HG03342 (cell line): ENCODE data around the gene C1QL1.
"Not testable (repeated sequence)": the region's sequence is repeated elsewhere in the genome, so short reads cannot be mapped to it uniquely, and the experiment has no call there.

ENCODE experiments used
- ATAC-seq: cut with Tn5 transposase; IDR thresholded peaks from one replicate; pipeline ENCODE4 v1.9.1; 2021; ENCODE audit warnings: mild to moderate bottlenecking, moderate library complexity; ENCODE audit not compliant: unreplicated experiment

The C1QL1 gene

DNA sequence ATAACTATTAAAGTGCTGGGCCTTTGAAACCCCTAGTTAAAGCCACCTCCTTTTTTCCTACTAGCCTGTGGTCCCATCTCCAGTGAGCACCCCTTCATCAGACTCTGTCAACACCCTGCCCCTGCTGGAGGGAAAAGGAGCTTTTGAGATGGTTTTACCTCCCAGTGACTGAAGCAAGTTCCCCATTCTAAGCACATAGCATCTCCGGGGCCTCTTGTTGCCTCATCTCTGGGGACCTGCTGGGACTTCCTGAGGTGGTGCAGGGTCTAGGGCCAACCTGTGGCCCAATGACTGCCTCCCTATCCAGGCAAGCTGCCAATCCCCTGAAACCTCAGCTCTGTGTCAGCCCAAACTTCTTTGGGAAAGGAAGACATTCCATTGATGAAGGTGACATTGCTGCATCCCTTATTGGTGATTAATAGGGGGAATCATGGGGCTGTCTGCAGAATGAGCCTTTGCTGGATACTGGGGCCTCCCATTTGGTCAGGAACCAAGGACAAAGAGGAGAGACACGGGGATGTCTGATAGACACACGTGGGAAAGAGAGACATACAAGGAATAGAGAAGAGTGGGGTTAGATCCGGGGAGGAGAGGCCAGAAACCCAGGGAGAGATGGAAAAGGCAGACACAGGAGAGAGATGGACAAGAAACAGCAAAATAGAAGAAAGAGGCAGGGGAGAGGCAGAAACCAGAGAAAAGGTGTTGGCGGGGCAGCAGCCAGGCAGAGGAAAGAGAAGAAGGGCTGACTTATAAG lies 2.4 kb downstream of the C1QL1 start:
- ATAC-seq, result no peak

- no peak for ATAC-seq
Measured at GRCh38 chr17:44961921-44962350, 6.2 kb downstream of the C1QL1 start.

GRCh38 chr17:44960691-44961090 lies 7.4 kb downstream of the C1QL1 start:
- no peak for ATAC-seq

DNA sequence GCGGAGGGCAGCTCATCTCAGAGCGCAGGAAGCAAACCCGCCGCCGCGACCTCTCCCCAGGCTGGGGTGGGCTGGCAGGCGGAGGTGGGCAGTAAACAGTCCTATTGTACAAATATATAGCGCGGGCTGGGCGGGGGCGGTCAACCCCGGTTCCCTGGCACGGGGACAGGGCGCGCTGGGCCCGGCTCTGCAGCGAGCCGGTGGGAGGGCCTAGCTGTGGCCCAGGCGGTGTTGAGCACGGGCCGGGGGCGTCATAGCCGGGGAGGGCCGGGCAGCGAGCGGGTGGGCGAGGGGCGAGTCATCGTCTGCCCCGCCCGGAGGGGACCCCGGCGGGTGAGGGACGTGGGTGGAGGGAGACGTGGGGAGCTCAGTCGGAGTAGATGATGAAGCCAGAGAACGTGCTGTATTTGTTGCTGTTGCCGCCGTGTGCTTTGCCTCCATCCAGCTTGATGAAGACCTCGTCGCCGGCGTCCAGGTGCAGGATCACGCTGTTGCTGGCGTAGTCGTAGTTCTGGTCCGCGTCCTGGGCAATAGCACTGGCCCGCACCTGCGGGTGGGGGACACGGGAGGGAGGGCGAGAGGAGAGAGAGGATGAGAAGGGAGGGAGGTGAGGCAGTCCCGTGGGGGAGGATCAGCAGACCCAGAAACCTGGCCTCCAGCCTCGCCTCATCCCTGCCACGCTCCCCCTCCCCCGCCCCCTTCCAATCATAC lies 8.1 kb downstream of the C1QL1 start:
- ATAC-seq, result no peak

DNA sequence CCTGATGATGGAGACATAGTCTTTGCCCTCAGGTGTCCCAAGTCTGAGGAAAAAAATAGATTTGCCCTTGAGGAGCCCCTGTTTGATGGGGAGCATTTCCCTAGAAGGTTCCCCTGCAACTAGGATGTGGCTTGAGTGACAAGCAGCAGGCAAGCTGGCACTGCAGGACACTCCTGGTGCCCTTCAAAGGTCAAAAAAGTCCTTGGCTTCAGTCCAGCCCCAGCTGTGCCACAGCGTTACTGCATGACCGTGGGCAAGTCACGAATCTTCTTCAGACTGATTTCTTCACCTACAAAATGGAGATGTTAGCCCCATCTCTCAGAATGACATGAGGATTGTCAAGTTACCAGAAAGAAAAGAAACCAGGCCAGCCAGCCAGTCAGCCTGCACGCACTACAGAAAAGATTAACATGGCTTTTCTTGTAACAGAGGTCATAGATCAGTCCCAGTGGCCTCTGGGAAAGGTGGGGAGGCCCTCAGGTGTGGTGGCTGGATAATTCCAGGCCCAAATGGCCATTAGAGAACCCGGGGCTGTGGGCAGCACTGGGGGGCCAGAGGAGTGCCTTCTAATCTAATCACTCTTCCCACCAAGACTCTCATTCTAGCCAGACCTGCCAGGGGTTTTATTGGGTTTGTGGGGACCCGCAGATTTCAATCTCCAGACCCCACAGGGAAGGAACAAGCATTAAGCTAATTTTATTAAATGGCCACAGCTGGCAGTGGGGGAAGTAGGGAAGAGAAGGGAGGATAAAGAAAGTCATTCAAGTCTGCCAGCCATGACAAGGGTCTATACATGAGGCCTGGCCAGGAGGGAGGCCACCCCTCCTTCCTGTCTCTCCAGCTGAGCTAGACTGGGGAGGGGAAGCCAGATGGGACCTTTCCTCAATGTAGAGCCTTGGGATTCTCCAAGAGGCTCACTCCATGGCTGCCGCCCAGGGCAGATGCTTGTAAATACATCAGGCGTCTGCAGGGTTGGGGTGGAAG lies 10.8 kb downstream of the C1QL1 start:
- no peak for ATAC-seq

GRCh38 chr17:44955674-44956425 lies 12.3 kb downstream of the C1QL1 start:
- ATAC-seq, result no peak

DNA sequence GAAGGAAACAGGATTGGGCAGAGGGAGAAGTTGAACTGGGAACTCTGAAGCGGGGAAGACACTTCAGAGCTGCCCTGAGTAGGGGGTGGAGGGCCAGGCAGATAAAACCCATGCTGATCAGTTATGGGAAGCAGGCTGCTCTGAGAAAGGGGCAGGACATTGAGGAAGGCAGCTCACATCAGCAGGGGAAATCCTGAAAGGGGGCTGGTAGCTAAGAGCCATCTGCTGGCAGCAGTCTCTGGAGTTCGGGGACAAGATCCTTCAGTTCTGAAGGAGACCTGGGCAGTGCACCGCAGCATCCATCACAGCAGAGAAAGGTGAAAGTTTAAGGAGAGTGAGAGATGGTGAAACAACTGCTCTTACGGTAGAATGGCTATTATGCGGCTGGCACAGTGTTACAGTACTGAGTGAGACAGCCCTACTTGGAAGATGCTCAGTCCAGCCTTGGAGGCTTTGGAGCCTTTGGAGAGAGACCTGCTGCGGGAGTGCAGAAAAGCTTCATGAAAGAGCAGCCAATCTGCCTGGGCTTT lies 15.1 kb downstream of the C1QL1 start:
- ATAC-seq, result no peak

GRCh38 chr17:44948315-44948795 lies 19.7 kb downstream of the C1QL1 start:
- ATAC-seq, result no peak

DNA sequence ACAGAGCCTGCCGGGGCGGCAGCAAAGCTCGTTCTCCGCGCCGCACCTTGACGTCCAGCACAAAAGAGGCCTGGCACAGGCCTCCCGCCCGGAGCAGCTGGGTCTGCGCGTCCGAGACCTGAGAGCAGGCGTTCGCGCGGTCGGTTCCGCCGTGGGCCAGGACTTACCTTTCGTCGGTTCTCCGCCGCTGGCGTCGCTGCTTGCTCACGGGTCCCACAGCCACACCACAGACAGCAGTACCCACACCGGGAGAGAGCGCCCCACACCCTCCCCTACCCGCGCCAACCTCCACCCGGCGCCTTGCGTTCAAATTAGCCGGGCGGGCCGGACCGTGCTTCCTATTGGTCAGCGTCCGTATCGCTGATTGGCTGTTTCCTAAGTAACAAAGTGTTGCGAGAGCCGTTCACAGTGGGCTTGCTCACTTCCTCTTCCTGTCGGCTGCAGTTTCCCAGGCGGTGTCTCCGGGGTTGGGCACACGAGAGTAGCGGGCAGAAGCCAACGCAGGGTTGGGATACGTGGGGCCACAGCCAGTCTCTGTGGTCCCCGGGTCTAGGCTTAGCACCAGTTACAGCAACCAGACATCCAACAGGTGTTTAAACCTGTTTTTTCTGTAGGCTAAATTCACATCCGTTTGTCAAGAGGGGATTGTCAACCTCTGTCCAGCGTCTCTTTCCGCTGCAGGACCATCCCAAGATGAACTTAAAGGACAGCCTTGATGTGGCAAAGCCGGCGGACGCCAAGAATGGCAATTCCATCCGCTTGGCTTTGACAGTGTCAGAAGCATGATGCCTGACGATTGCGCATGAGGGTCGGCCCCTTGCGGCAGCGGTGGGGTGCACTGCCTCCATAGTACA lies 20.4 kb downstream of the C1QL1 start, which contains the start of gene KIF18B:
Gene KIF18B, minus strand, starts transcription at position 313 of the 854 bp plus-strand sequence. CDS start 11,429 bp downstream, outside the sequence.
- peak; percentile 92 for ATAC-seq

DNA sequence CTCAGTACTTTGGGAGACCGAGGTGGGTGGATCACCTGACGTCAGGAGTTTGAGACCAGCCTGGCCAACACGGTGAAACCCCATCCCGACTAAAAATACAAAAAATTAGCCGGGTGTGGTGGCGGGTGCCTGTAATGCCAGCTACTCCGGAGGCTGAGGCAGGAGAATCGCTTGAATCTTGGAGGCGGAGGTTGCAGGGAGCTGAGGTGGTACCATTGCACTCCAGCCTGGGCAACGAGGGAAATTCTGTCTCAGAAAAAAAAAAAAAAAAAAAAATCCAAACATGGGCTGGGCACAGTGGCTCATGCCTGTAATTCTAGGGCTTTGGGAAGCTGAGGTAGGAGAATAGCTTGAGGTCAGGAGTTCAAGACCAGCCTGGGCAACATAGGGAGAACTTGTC lies 22.5 kb downstream of the C1QL1 start:
- ATAC-seq, result not testable (repeated sequence)

DNA sequence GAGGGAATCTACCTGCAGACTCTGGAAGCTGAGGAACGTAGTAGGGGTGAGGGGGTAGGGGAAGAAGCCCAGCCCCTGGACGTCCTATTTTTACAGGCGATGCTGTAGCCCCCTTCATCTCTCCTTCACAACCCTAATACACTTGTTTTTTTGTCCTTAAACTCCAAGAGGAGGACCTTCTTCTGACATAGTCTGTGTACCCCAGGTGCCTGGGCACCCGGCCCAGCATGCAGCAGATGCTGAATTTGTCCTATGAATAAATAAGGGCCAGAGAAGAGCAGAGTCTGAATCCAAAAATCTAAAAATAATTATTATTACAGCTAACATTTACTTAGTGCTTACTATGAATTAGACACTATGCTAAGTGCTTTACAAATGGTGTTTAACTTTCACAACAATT lies 25.6 kb downstream of the C1QL1 start:
- no peak for ATAC-seq

- no peak for ATAC-seq
Measured at GRCh38 chr17:44941712-44942331, 26.3 kb downstream of the C1QL1 start.

DNA sequence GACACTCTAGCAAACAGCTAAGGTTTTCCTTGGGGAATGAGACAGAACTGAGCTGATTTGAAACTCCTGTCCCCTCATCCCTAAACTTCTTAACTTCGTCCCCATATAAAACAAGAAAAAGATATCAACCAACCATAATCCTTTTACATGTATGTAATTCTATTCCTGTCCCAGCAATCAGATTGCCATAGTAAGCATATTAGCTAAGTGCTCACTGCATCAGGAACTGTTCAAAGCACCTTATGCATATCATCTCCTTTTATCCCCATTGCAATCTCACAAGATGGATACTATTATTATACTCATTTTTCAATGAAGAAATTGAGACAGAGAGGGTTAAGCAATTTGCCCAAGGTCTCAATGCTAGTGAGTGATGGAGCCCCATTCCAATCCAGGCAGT lies 27.3 kb downstream of the C1QL1 start:
- ATAC-seq, result no peak

DNA sequence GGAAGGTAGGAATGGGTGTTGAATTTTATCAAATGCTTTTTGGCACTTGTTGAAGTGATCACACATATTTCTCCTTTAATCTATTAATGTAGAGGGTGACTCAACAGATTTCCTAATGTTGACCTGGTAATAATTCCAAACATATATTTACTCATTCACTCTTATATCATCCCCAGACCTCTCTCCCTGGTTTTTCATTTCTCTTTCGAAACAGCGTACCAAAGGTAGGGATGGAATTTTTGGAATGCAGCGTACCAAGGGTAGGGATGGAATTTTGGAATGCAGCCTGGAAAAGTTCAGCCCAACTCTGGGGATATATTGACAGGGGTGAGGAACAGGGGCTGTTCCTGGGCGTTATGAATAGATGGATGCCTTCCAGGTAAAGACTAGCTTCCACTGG lies 27.8 kb downstream of the C1QL1 start:
- no peak for ATAC-seq

- ATAC-seq, result no peak
Measured at GRCh38 chr17:44935116-44935515, 33.0 kb downstream of the C1QL1 start.

DNA sequence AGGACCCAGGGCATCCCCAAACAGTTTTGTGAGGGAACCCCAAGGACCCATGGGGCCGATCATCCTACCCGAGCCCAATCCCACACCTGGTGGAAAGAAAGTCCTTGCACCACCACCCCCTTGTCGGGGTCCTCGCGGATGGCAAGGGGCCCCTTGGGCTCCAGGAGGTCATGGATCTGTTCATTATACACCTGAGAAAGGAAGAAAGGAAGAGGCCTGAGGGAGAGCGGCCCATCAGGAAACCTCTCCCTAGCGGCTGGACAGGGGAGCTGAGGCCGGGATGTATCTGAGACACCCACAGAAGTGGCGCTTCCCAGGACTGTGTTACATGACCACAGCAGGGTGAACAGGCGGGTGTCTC lies 33.4 kb downstream of the C1QL1 start:
- no peak for ATAC-seq

DNA sequence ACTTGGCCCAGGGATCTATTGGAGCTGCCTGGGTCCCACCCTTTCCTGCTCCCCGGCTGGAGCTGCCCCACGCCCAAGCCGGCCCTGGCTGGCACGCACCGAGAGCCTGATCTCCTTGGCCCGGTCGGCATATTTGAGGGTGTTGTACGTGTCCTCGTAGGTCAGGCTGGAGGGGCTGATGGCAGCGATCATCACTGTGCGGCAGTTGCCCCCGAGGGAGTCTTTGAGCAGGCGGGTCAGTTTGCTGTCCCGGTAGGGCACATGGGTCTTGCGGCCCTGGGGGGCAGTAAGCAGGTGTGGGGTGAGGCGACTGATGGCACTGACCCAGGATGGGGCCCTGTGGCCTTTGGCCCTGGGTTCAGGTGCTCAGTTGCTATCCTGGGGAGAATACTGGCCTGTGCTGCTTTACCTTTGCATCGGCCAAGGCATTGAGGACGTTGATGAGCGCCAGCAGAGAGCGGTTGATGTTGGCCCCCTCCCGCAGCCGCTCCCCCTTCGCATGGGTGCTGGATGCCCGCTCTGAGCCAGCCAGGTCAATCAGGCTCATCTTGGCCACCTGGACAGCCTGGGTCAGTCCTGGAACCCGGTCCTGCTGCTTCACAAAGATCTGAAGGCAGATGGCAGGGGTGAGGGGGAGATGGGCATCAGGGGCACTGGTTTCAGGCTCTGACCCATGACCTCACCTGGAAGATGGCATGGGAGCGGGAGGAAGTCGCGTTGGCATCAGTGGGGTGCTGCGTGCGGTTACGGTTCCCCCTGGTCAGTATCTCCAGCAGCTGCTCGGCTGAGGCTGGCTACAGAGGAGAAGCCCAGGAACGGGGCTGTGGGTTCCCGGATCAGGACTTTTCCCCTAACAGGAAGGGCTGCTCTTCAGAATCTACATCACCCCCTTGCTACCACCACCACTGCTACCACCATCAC lies 34.0 kb downstream of the C1QL1 start:
- no peak for ATAC-seq

DNA sequence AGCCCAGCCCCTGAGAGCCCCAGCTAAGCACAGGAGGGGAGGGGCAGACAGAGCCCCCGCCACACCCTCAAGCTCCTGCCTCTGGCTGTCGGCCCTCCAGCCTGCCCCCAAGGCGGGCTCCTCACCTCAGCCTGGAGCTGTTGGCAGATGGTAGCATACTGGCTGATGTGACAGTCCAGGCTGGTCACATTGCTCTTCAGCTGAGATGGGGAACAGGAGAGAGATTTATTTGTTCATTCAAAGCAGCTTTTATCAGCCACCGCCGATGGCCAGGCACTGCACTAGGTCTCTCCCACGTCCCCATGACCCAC lies 35.4 kb downstream of the C1QL1 start:
- no peak for ATAC-seq
